DND-41 (cell line): ENCODE measurements around the gene FBRSL1.

Experiments used
- CTCF ChIP-seq: IDR thresholded peaks from 2 replicates; pipeline ENCODE4 v1.5.1; 2012; ENCODE audit warnings: borderline replicate concordance, low read length, moderate library complexity, mild to moderate bottlenecking; ENCODE audit not compliant: poor library complexity, severe bottlenecking; ENCODE audit errors: extremely low read depth
- EZH2 ChIP-seq: IDR thresholded peaks from 3 replicates; pipeline ENCODE4 v1.6.1; 2012; ENCODE audit warnings: borderline replicate concordance, low read depth, mild to moderate bottlenecking, moderate library complexity, low read length, inconsistent platforms; ENCODE audit not compliant: severe bottlenecking

DNA sequence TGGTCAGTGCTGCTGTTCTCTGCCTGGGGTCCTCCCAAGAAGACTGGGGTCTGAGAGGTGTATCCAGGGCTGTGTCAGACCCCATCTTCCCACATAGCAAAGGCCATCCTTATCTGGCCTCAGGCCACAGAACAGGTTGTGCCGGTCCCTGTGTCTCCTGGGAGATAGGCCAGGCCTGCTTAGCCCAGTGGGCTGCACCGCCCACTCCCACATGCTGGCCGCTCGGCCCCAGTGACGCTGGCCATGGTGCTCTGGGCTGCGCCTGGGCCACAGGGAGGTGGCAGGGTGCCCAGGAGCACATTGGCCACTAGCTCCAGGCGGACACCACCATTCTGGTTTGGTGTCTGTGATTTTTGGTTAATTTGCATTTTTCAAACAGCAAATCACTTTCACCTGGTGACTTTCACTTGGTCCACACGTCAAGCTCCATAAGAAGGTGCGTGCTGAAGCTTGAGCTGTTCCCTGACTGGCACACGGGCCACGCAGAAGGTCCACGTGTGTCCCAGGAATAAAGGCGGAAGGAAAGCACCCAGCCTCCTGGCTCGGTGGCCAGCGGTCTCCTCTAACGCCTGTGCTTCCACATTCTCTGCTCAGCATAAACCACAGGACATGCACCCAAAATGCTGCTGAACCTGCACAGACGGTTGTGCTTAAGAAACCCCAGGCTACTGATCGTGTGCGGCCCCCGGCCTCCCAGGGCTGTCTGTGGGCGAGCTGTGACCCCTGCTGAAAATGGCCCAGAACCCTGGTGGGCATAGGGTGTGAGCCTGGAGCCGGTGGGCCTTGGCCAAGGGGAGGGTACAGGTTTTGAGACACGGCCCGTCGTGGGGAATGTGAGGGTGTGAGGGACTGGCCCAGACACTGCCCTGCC is 4.6 kb downstream of the FBRSL1 start:
- TF ChIP-seq CTCF (no peak), EZH2 (no peak)
